ENCODE data around the gene MAP1LC3B2. TPM values are rescaled to one million over a fixed set of nuclear protein-coding genes. Genes with fewer than 3 reads are reported as not detected.

Gene MAP1LC3B2
- total and polyA plus RNA-seq, 2 of the 8 experiments (the other 6 are each of a cell fraction or from before 2014, with no cell fraction given) = 0.39 to 1.5 TPM

DNA sequence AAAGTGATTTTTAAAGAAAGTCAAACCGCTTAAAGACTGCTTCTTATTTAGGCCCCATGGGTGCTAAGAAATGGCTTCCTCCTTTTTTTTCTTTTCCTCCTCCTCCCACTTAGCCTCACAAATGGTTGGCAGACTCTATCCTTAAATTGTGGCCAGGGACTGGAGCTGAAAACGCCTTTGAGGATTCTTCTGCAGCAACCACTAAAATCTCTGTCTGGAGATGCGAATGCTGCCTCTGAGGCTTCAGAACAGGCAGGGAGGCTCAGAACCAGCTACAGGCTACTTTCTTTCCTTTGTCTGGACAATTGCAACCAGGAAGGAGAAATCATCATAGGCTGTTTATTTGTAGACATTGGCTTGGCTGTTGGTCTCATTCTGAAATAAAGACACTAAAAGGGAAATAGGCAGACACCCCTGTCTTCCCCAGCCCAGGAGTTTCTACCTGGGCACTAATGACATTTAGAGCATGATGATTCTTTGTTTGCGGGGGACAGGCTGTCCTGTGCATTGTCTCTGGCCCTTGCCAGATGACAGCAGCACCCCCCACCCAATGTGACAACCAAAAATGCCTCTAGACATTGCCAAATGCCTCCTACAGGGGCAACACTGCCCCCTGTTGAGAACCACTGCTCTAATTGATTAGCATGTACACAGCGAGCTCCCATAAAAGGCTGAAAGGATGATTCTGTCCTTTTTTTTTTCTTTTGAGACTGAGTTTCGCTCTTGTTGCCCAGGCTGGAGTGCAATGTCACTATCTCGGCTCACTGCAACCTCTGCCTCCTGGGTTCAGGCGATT, 50.3 kb downstream of the MAP1LC3B2 start:
- no peak for DNase-seq (ENCODE audit: low read depth in 1 of 2, low spot score in 2 of 2)
- WGBS, 2 experiments (ENCODE audit: extremely low coverage in 1 of 2, insufficient coverage in 1 of 2, insufficient read length in 1 of 2, insufficient replicate concordance in 2 of 2, low coverage in 1 of 2, low lambda C conversion rate in 2 of 2, missing lambda C conversion rate in 1 of 2) = 87% methylated on average over 8 of the region's 8 CpGs; no CpG with 5 or more reads in 1 of the 2 experiments
- TF ChIP-seq, protein P1, sequence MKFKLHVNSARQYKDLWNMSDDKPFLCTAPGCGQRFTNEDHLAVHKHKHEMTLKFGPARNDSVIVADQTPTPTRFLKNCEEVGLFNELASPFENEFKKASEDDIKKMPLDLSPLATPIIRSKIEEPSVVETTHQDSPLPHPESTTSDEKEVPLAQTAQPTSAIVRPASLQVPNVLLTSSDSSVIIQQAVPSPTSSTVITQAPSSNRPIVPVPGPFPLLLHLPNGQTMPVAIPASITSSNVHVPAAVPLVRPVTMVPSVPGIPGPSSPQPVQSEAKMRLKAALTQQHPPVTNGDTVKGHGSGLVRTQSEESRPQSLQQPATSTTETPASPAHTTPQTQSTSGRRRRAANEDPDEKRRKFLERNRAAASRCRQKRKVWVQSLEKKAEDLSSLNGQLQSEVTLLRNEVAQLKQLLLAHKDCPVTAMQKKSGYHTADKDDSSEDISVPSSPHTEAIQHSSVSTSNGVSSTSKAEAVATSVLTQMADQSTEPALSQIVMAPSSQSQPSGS (IDR thresholded peaks at IDR 0.05; ENCODE audit: low read length) = no peak
- no peak for TF ChIP-seq TCF12 (IDR thresholded peaks at IDR 0.05; ENCODE audit: low read depth, low read length)
- no peak for TF ChIP-seq BCL11A (IDR thresholded peaks at IDR 0.05; ENCODE audit: low read depth in 2 of 2, low read length in 2 of 2)
- TF ChIP-seq BRCA1 (IDR thresholded peaks at IDR 0.05; ENCODE audit: low read depth, low read length) = no peak
- TF ChIP-seq RAD21 (IDR thresholded peaks at IDR 0.05 in 1 of 2, conservative IDR thresholded peaks at IDR 0.05 in 1 of 2; ENCODE audit: low read depth in 2 of 2, low read length in 2 of 2) = peak; percentile 52 to 64
- no peak for TF ChIP-seq JUND (IDR thresholded peaks at IDR 0.05; ENCODE audit: low read length)
- TF ChIP-seq CREB1 (IDR thresholded peaks at IDR 0.05) = no peak
- no peak for TF ChIP-seq EP300 (IDR thresholded peaks at IDR 0.05; ENCODE audit: borderline replicate concordance in 1 of 2, low read depth in 2 of 2, low read length in 2 of 2)
- TF ChIP-seq PHF8 (conservative IDR thresholded peaks at IDR 0.05; ENCODE audit: low read depth, low read length) = no peak
- no peak for TF ChIP-seq NRF1 (IDR thresholded peaks at IDR 0.05; ENCODE audit: low read depth, low read length)

More for the DNA sequence above, 50.3 kb downstream of the MAP1LC3B2 start:
- no peak overlapping the region for H3K9ac ChIP-seq (replicated peaks in 1 of 4; ENCODE audit: extremely low read depth in 1 of 4, low read depth in 3 of 4, low read length in 3 of 4)
- H3K18ac ChIP-seq (ENCODE audit: extremely low read depth, low read length) = no peak overlapping the region
- no peak overlapping the region for H2BK15ac ChIP-seq (ENCODE audit: low read length)
- H2BK5ac ChIP-seq (ENCODE audit: low read depth, low read length) = no peak overlapping the region
- H2BK120ac ChIP-seq (replicated peaks; ENCODE audit: low read depth, low read length) = no peak overlapping the region
- H3K4me2 ChIP-seq (ENCODE audit: insufficient read depth in 1 of 2, low read depth in 2 of 2, low read length in 2 of 2) = no peak overlapping the region
- no peak overlapping the region for H2BK12ac ChIP-seq (ENCODE audit: low read depth, low read length)
- no peak overlapping the region for H3K56ac ChIP-seq (replicated peaks; ENCODE audit: insufficient read length, low read depth, low read length)
- H3K9me3 ChIP-seq (ENCODE audit: insufficient read depth in 2 of 2, low read depth in 1 of 2, low read length in 1 of 2) = 0 out of 4 replicates have a peak, but pooled peaks cover 0 to 5% of the 10 kb centered on the region in 2 experiments
- no peak overlapping the region for H3K4me3 ChIP-seq (ENCODE audit: extremely low read depth in 1 of 4, insufficient read depth in 2 of 4, low read depth in 3 of 4, low read length in 4 of 4)
- no peak overlapping the region for H4K91ac ChIP-seq (replicated peaks; ENCODE audit: insufficient read length, low read length)
- no peak overlapping the region for H3K4ac ChIP-seq (replicated peaks; ENCODE audit: insufficient read length, low read depth, low read length)
- no peaks in the 10 kb centered on the region for H3K27me3 ChIP-seq (replicated peaks in 1 of 4; ENCODE audit: control insufficient read depth in 3 of 4, extremely low read depth in 1 of 4, insufficient read depth in 3 of 4, low read length in 3 of 4)
- H3K79me2 ChIP-seq (ENCODE audit: control insufficient read depth in 1 of 2, insufficient read depth in 2 of 2, low read length in 2 of 2) = no peaks in the 10 kb centered on the region
- H3K4me1 ChIP-seq (replicated peaks in 1 of 4; ENCODE audit: control insufficient read depth in 3 of 4, insufficient read depth in 4 of 4, low read length in 3 of 4) = peaks cover 0 to 11% (median 8%) of the 10 kb centered on the region in 4 experiments; a peak in 6 of 7 replicates
- no peak overlapping the region for H3K23ac ChIP-seq (ENCODE audit: insufficient read length)
- no peak overlapping the region for H2AFZ ChIP-seq (ENCODE audit: low read length)
- H3K36me3 ChIP-seq (ENCODE audit: control insufficient read depth in 2 of 4, insufficient read depth in 4 of 4, low read length in 3 of 4) = no peaks in the 10 kb centered on the region
- H4K20me1 ChIP-seq (replicated peaks in 1 of 2; ENCODE audit: control insufficient read depth in 1 of 2, insufficient read depth in 2 of 2, low read length in 2 of 2) = no peaks in the 10 kb centered on the region
- H3K27ac ChIP-seq (ENCODE audit: low read depth, low read length) = no peak overlapping the region
- no peak overlapping the region for H4K5ac ChIP-seq (ENCODE audit: insufficient read length, low read depth, low read length)
- POLR2A ChIA-PET (ENCODE audit: partially characterized antibody) = no interaction called here
- H2AK5ac ChIP-seq (ENCODE audit: low read depth, low read length) = no peak overlapping the region
- CTCF ChIA-PET (ENCODE audit: partially characterized antibody) = interaction anchor here (0.6 to 3.0 kb wide), 23 partner anchors 9 to 662 kb away, joined by 3 to 34 read pairs (median 3); no protein-coding TSS in a partner anchor
- H4K8ac ChIP-seq (ENCODE audit: extremely low read depth, insufficient read depth, low read length) = no peak overlapping the region
- H3K79me1 ChIP-seq (ENCODE audit: low read depth, low read length) = no peaks in the 10 kb centered on the region
- H2BK20ac ChIP-seq (ENCODE audit: low read length) = no peak overlapping the region
- no peak for FAIRE-seq
- H3K14ac ChIP-seq (ENCODE audit: insufficient read length) = no peak overlapping the region
- H3K23me2 ChIP-seq (ENCODE audit: low read depth, low read length) = no peaks in the 10 kb centered on the region

All from H1 (cell line).